NCI-H446 treated with DMSO at 0.1 percent for 48 hours (cell line): ENCODE measurements around the gene OCEL1.
"Not testable (repeated sequence)": the region's sequence is repeated elsewhere in the genome, so short reads cannot be mapped to it uniquely, and the experiment has no call there.

Source experiments
- DNase-seq: peaks from one replicate; lab custom pipeline; 2025; lab: John Stamatoyannopoulos, UW

OCEL1 gene

DNA sequence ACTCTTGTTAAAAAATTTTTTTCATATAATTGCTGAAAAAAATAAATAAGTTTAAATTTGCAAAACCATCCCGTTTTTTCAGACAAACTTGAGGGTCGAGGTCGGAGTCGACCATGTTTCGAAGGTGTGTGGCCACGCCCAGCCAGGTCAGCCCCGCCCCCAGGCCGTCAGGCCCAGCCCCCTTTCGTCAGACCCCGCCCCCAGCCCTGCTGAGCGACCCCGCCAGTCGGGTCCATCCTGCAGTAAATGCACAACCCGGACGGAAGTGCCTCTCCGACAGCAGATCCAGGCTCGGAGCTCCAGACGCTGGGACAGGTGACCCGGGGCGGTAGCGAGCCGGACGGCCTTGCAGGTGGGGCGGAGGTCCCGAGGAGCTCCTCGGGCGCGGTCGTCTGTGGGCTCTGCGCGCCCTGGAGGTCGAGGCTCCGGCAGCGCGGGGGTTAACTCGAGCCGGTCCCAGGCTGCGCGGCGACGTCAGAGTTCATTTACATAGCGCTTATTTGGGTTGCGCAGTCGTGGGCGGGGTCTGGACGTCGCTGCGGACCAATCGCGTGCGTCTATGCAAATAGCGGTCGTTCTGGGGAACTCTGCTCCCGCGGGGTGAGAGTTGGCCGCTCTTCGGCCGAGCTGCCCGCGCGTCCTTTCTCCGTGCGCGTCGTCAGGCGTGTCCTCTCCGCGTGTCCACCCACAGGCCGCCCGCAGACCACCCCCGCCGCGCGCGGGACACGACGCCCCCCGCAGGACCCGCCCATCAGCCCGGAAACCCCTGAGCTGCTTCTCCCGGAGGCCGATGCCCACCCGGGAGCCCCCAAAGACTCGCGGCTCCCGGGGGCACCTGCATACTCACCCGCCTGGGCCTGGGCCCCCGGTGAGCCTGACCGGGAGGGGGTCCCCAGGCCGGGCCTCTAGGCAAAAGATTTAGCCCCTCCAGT, at the start of gene OCEL1:
TSS of gene OCEL1 (plus strand) at position 225 of the 932 bp plus-strand sequence. CDS start at position 247, 22 bp downstream.
- peak; percentile 96 for DNase-seq

DNA sequence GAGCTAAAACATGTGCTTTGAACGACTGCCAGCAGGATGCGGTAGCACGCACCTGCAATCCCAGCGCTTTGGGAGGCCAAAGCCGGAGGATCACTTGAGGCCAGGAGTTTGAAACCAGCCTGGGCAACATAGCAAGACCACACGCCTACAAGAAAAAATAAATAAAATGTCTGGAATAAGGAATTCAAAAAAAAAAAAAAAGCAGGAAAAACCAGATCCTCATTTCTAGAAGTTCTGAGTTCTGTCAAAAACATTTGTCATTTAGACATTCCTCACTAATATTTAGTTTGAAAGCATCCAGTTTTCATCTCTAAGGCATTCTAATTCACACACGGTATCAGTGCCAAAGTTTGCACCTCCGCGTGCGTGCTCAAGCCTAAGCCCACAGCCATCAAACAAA, 47.7 kb upstream of the OCEL1 start:
- DNase-seq = no peak

- no peak for DNase-seq
Observed at GRCh38 chr19:17180997-17181702, 44.9 kb upstream of the OCEL1 start.

DNA sequence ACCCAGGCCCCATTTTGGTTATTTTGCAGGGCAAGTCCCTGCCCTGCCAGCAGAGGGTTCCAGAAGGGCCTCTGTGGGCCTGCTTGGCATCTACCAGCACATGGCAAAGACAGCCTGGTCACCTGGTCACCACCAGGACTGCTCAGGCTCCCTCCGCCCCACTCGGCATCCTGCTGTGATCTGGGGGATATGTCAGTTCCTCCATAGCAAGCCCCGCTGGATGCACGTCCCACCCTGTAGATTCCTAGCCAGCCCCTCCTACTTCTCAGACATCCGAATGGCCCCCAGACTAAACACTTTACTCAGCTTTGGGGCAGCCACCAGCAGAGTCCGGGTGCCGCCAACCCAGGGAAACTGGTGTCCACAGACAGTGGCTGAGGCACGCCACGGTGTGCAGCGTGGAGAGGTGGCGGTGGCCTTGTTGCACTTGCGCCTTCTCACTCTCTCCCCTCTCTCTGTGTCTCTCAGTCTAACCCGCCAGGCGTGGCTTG, 42.7 kb upstream of the OCEL1 start:
- no peak for DNase-seq

DNA sequence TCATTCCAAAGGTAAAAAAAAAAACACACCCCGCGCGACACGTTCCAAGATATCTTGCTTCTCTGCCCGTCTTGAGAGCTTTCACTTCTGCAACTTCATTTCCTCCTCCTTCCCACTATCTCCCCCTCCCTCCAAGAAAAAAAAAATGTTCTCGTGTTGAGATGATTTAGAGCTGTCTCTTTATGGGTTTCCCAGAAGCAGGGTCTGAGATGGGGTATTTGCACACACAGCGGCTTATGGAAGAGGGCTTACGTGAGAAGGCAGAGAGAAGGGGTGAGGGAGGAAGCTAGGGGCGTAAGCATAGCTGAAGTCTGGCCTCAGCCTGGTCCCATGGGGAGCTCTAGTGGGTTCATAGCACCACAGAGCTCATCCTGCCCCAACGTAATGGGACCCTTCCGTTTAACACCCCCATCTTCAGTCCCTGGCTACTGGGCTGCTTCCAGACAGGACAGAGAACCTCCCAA, 42.1 kb upstream of the OCEL1 start:
- no peak for DNase-seq

DNA sequence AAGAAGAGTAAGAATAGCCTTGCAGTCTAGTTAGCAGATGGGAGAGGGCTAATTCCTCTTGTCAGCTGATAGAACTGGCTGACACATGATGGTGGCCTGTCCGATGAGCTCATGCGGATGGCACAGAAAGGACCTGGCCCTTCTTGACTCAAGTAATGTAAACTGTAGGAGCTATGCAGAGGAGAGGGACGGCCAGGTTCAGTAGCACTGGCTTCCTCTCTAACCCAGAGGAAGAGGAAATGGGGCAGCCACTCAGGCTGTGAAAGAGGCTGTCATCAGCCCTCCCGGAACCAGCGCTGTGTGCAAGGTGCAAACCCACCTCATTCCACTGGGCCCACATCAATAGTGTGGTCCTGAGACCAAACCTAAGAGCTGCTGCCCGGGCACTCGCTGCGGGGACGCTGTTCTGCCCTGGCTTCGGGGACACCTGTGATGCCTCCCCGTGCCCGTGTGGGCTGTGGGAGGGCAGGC, 41.6 kb upstream of the OCEL1 start:
- no peak for DNase-seq

DNA sequence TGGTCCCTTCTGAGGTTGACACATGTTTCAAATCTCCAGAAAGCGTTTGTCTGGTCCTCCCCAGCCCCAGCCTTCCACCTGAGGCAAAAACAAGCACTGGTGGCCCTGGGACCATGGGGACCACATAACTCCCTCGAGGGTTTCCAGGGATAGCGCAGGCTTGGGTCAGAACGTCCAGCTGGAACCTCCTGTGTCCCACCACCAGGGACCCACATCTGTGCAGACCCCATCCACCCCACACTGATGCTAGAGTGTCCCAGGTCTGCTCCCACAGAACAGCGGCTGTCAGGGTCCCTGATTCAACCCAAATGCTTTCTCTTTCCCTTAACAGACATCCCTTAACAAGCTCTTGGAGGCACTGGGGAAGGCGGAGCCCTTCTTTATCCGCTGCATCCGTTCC, 40.4 kb upstream of the OCEL1 start:
- no peak for DNase-seq

DNA sequence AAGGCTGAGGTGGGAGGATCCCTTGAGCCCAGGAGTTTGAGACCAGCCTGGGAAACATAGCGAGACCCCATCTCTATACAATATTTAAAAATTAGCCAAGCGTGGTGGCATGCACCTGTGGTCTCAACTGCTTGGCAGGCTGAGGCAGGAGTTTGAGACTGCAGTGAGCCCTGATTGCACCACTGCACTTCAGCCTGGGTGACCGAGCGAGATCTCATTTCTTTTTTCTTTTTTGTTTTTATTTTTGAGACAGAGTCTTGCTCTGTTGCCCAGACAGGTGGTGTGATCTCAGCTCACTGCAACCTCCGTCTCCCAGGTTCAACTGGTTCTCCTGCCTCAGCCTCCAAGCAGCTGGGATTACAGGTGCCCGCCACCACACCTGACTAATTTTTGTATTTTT, 34.3 kb upstream of the OCEL1 start:
- not testable (repeated sequence) for DNase-seq

- DNase-seq = no peak
Observed at GRCh38 chr19:17192751-17193150, 33.3 kb upstream of the OCEL1 start.

DNA sequence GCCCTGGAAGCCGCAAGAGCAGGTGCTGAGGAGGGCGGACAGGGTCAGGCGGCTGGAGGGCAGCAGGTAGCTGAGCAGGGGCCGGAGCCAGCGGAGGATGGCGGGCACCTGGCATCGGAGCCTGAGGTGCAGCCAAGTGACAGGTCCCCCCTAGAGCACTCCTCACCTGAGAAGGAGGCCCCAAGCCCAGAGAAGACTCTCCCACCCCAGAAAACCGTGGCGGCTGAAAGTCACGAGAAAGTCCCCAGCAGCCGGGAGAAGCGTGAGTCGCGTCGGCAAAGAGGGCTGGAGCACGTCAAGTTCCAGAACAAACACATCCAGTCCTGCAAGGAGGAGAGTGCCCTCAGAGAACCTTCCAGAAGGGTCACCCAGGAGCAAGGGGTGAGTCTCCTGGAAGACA, 31.4 kb upstream of the OCEL1 start:
- DNase-seq = no peak

DNA sequence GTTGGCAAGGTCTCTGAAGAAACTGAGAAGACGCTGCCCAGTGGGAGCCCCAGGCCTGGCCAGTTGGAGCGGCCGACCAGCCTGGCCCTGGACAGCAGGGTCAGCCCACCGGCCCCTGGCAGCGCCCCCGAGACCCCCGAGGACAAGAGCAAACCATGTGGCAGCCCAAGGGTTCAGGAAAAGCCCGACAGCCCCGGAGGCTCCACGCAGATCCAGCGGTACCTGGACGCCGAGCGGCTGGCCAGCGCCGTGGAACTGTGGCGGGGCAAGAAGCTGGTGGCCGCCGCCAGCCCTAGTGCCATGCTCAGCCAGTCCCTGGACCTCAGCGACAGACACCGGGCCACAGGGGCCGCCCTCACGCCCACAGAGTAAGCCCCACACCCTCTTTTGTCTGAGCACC, 30.9 kb upstream of the OCEL1 start:
- no peak for DNase-seq

GRCh38 chr19:17196610-17197009, 29.4 kb upstream of the OCEL1 start:
- DNase-seq = no peak

GRCh38 chr19:17197666-17198065, 28.4 kb upstream of the OCEL1 start:
- DNase-seq = no peak

GRCh38 chr19:17200408-17201079, 25.5 kb upstream of the OCEL1 start:
- DNase-seq = no peak

- DNase-seq = no peak
Observed at GRCh38 chr19:17202249-17202648, 23.8 kb upstream of the OCEL1 start.

DNA sequence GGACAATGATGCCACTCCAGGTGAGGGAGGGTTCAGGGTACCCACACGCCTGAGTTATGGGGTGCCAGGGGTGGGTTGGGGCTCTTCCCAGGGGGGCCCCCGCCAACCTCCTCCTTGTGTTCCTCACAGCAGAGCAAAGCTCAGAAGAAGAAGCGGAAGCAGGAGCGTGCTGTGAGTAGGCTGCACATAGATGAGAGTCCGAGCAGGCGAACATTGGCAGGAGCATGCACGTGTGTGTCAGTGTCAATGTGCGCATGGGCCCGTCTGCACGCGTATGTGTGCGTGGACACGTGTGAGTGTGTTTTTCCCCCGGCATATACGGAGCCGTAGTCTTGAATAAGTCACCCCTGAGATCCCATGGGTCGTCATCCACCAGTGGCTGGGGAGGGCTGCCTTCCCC, 23.3 kb upstream of the OCEL1 start:
- DNase-seq = no peak

- DNase-seq = no peak
Observed at GRCh38 chr19:17205237-17206140, 20.5 kb upstream of the OCEL1 start.

DNA sequence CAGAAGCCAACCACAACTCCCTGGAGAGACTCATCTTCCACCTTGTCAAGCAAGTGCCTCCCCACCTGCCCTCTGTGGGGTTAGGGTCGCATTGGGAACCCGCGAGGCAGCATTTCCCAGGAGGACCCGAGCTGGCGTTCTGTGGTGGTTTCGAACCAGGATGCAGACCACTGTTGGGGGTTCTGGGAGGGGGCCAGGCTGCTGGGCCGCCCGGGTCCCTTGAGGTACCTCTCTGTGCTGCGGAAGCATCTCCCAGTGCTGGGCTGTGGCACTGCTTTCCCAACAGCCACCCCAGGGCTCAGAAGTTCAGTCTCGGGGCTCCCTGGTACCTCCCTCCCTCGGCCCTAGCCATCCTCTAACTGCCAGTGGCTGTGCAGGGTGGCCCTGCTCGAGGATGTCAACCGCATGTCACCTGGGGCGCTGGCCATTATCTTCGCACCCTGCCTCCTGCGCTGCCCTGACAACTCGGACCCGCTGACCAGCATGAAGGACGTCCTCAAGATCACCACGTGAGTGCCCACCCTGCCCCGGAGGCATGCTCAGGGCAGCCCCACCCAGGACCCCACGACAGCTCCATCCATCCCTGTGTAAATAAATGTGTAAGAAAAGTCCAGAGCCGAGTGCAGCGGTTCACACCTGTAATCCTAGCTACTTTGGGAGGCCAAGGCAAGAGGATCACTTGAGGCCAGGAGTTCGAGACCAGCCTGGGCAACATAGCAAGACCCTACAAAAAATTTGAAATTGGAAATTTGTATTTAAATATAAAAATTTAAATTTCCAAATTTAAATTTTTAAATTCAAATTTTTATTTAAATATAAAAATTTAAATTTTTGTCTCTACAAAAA, 19.1 kb upstream of the OCEL1 start:
- DNase-seq = no peak

DNA sequence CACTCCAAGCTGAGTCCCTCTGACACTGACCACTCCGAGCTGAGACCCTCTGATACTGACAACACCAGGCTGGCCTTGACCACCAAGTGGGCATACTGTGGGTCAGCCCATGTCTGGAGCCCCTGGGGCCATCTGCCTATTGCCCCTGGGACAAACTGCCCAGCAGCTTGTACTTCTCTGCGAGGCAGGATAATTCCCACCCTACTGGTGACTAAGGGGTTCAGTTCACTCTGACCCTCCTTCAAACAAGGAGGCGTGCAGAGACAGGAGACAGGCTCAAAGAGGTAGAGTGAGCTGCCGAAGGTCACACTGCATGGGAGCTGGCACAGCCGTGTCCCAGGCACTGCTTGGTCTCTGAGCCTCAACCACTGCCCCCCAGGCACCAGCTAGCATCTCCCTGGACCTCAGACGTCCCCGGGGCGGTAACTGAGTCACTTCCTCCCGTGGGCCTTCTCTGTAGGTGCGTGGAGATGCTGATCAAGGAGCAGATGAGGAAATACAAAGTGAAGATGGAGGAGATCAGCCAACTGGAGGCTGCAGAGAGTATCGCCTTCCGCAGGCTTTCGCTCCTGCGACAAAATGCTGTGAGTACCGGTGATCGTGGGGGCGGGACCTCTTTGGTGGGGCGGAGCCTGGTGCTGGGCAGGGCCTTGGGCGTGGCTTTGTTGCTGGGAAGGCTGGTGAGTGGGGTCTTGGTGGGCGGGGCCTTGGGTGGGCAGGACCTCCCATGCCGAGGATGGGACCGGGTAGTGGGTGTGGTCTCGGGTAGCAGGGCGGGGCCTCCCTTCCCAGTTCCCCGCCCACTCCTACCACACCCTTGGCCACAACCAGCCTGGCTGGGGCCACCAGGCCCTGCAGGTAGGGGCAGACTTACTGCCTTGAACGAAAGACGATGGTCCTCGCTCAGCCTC, 16.6 kb upstream of the OCEL1 start:
- no peak for DNase-seq
